ENCODE data around the gene GTSE1.
A peak's percentile ranks its signal among the peaks of the same experiment; 100 is the strongest.

The GTSE1 gene

GRCh38 chr22:46294784-46295183, 1.9 kb upstream of the GTSE1 start:
- 0 out of 2 replicates have a peak overlapping the region, but pooled peaks have one; percentile 7 for H3K27ac ChIP-seq
- no peak for TF ChIP-seq CTCF (conservative IDR thresholded peaks at IDR 0.05; ENCODE audit: low read depth)
- DNase-seq (ENCODE audit: low spot score) = no peak
- ChIA-PET CTCF (no interaction called here), POLR2A (ENCODE audit: low non-redundant PET) (no interaction called here)

- peak overlapping the region; percentile 90 for H3K27ac ChIP-seq
- ChIA-PET POLR2A (ENCODE audit: low non-redundant PET) (interaction anchor here (0.9 kb wide), 1 partner anchor 28 kb away, joined by 5 read pairs; the partner anchor contains the start of gene TTC38), CTCF (no interaction called here)
- no peak for DNase-seq (ENCODE audit: low spot score)
- TF ChIP-seq CTCF (conservative IDR thresholded peaks at IDR 0.05; ENCODE audit: low read depth) = no peak
These were observed 1.2 kb upstream of the GTSE1 start for GRCh38 chr22:46295277-46295971.

- CTCF ChIA-PET = interaction anchor here (0.6 kb wide), 1 partner anchor 11 kb away, joined by 3 read pairs; no protein-coding TSS in a partner anchor
- peak overlapping the region; percentile 90 for H3K27ac ChIP-seq
- no peak for TF ChIP-seq CTCF (conservative IDR thresholded peaks at IDR 0.05; ENCODE audit: low read depth)
- DNase-seq (ENCODE audit: low spot score) = peak; percentile 17
- POLR2A ChIA-PET (ENCODE audit: low non-redundant PET) = no interaction called here
These were observed 612 bp downstream of the GTSE1 start for GRCh38 chr22:46297151-46297812.

GRCh38 chr22:46299101-46299500, 2.4 kb downstream of the GTSE1 start:
- no peak for DNase-seq (ENCODE audit: low spot score)
- no peak overlapping the region for H3K27ac ChIP-seq
- no peak for TF ChIP-seq CTCF (conservative IDR thresholded peaks at IDR 0.05; ENCODE audit: low read depth)
- CTCF ChIA-PET = no interaction called here
- POLR2A ChIA-PET (ENCODE audit: low non-redundant PET) = no interaction called here

- no peak for DNase-seq (ENCODE audit: low spot score)
- ChIA-PET CTCF (no interaction called here), POLR2A (ENCODE audit: low non-redundant PET) (no interaction called here)
- TF ChIP-seq CTCF (conservative IDR thresholded peaks at IDR 0.05; ENCODE audit: low read depth) = no peak
- H3K27ac ChIP-seq = no peak overlapping the region
These were observed 3.8 kb downstream of the GTSE1 start for GRCh38 chr22:46300491-46300890.

- CTCF ChIA-PET = interaction anchor here (0.7 kb wide), 1 partner anchor 12 kb away, joined by 5 read pairs; no protein-coding TSS in a partner anchor
- no peak for DNase-seq (ENCODE audit: low spot score)
- POLR2A ChIA-PET (ENCODE audit: low non-redundant PET) = no interaction called here
These were observed 6.8 kb downstream of the GTSE1 start for GRCh38 chr22:46303347-46303965.

More at GRCh38 chr22:46303347-46303965, 6.8 kb downstream of the GTSE1 start:
- H3K27ac ChIP-seq = no peak overlapping the region
- TF ChIP-seq CTCF (conservative IDR thresholded peaks at IDR 0.05; ENCODE audit: low read depth) = no peak

Data from RWPE1 (cell line).